NCI-H82 (cell line): ENCODE data around the gene HES5.

ENCODE experiments used
- DNase-seq: peaks from one replicate; lab custom pipeline; 2025; lab: John Stamatoyannopoulos, UW

The HES5 gene

DNA sequence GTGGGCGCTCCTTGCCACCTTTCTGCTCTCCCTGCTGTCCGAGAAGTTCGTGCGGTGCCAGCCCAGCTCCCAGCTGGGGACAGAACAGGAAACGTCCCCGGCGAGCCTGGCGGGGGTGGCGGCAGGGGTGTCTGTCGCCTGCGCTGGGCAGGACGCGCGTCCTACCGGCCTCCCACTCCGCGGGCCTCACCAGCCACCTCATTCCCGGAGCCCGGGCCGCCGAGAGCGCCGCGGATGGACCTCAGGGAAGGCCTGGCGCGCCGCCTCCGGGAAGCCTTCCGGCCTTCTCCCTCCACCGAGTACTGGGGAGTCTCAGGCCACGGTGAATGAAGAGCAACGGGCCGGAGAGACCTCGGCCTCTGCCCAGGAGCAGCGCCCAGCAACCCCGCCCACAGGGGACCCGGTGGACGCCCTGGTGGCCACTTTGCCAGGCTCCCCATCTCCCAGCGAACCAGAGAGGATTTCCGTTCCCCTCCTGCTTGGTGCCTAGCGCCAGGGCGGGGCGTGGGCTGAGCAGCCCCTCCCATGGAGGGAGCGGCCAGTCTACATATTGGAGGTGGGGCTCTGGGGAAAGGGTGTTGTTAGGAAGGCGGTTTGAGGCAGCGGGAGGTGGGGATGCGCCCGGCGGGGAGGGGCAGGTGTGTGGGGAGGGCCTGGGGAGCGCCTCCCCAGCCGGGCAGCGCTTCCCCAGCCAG lies 16.6 kb upstream of the HES5 start:
- DNase-seq, result peak; percentile 92

GRCh38 chr1:2545754-2546514 lies 15.9 kb upstream of the HES5 start:
- peak; percentile 98 for DNase-seq

DNA sequence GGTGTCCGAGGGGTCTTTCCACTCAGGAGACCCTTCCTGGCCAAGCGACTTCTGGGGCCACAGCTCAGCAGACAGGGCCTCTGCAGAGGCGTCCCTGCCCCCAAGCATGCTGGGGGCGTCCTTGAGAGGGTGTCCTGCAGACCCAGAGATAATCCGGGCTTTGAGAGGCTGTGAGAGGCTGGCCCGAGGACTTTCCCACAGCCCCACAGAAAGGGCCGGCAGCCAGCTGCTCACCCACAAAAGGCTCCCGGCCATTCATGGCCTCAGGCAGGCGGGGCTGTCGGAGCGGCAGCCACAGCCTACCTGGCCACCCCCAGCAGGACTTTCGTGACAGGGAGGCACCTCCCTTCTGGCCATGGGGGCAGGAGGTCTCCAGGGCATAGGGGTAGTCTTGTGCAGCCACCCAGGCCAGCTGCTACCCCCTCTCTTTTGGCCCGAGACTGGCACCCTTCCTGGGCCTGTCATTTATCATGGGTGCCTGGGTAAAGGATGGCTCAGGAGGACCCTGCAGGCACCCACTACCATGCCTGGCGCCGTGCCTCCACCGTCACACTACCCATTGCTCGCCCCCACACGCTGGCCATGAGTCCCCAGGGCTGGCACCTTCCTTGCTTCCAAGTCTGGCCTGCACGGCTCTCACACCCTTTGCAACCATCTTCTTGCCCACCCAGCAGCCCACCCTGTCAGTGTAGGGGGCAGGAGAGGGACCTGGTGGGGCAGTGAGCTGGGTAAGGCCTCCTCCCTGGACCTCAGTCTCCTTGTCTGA lies 15.0 kb upstream of the HES5 start:
- DNase-seq, result peak; percentile 81

DNA sequence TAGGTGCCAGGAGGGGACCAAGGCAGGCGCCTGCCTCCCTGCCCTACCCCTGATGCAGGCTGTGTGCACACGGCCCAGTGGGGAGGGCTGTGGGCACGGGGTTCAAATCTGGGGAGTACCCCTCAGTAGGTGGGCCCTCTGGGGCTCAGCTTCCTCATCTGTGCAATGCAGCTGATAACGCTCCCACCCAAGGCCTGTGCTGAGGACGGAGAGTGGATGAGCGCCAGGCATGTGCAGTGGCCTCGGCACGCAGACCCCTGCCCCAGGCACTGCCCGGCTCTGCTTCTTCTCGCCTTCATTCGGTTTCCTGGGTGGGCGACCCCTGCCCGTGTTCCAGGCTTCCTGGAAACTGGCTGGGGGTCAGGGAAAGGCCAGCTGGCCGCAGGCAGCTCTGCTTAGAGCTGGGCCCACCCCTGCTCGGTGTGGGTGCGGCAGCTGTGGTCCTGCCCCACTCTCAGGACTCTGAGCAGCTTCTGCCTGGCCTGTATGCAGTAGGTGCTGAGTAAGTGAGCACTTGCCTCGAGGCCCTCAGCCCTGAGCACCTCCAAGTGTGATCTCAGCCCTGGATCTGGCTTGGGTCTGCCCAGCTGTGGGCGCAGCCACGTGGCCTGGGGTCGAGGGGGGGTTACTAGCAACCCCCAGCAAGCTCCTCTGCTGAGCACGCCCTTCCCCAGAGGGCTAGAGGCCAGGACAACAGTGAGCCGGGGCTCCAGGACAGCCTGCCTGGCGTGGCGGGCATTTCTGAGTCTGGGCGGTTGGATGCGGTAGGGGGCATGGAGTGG lies 14.2 kb upstream of the HES5 start:
- no peak for DNase-seq

DNA sequence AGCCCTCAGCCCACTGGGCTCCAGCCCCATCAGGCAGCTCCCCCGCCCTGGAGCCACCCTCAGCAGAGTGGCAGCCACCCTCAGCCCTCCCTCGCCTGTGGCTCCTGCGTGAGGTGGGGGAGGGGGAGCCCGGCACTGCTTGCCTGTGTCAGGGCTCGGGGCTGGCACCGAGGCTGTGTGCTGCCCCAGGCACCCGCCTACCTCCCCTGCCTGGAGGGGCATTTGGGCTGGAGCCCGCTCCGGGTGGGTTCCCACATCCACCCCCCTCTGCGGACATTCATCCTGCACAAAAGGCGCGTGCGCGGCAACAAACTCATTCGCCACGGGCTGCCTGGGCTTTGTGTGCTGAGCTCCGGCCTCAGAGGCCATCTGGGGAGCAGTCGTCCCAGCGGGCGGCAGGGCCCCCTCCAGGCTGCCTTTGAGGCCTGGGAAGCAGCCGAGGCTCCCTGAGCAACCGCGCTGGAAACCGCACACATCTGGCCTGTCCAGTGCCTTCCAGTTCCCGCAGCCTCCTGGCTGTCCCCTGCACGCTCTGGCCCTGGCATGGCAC lies 13.6 kb upstream of the HES5 start:
- peak; percentile 76 for DNase-seq

DNA sequence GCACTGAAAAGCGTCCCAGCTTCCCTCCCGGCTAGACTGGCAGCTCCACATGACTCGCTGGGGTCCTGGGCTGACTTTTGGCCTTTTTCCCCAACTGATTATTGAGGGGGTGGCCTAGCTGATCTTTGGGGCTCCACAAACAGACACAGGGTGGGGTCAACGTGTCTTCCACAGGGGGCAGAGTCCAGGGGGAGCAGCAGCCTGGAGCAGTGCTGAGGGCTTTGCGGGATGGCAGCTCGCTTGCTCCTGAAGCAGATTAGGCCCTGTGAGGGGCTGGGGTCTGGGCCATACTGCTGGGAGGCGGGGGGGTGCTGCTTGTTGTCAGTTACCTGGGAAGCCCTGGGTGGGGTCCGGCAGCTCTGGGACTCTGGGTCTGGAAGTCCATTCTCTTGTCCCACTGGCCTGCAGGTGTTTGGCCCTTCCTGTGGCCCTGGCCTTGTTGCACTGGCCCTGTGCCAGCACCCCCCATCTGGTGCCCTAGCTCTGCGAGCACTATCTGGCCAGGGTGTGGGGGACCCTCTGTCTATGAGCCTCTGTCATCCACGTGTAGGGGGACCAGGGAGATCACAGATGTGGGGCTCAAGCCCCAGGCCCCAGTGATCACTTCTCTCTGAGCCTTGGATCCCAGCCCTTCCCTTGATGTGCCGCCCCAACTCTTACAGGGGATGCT lies 12.3 kb upstream of the HES5 start:
- no peak for DNase-seq

DNA sequence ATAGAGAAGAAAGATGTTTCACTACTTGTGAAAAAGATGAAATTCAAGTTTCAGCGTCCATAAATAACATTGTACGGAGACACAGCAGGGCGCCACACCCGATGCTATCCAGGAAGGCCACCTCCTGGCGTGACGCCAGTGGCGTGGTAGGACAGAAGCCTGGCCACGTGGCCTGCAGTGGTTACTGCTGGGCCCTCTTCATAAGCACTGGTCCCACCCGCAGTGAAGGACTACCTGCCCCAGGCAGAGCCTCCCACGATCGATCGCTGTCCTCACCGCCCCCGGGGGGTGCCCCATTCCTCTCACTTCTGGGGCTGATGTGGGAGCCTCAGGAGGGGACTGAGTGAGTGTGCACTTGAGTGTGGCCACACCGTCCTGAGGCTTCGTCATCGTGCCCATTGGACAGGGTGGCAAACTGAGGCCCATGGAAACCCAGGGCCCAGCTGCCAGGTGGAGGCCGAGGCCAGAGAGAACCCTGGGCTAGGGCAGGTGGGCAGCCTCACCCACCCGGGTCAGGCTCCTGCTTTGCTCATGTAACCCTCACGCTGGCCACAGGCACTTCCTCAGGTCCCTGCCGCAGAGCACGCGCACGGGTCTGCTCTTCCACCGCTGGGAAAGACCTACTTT lies 11.7 kb upstream of the HES5 start:
- no peak for DNase-seq

- DNase-seq, result peak; percentile 80
Observed at GRCh38 chr1:2540816-2541492, 10.9 kb upstream of the HES5 start.

DNA sequence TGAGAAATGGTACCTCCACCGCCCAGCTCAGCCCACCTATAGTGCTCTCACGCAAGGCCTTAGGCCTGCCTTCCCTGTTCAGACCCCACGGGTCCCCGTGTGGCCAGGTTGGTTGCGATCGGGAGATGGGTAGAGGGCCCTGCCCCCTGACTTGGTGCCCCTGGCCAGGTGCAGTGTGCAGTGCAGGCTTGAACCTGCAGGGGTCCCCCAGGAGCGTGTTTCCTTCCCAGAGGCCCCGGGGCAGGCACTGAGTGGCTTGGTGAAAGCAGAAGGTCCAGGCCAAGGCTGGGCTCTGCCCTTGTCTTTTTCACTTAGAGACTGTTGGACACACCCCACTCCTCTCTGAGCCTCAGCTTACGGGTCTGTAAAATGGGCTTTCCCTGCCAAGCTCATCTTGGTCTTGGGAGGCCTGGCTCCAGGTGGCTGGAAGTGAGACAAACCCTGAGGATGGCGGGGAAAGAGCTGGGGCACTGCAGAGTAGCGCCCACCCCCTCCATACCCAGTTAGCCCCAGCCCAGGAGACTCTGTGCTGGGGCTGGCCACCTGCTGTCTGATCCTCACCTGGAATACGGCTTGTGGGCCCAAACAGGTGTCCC lies 9.3 kb upstream of the HES5 start:
- peak; percentile 57 for DNase-seq

- DNase-seq, result no peak
Observed at GRCh38 chr1:2538872-2539271, 8.8 kb upstream of the HES5 start.

DNA sequence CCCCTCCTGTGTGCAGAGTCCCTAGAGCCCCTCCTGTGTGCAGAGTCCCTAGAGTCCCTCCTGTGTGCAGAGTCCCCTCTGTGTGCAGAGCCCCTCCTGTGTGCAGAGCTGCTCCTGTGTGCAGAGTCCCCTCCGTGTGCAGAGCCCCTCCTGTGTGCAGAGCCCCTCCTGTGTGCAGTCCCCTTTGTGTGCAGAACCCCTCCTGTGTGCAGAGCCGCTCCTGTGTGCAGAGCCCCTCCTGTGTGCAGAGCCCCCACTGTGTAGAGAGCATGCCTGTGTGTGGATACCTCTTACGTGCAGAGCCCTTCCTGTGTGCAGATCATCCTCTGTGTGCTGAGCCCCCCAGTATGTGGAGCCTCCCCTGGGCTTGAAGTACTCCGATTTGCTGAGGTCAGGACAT lies 8.3 kb upstream of the HES5 start:
- DNase-seq, result no peak

GRCh38 chr1:2537784-2538115 lies 7.7 kb upstream of the HES5 start:
- DNase-seq, result no peak

- DNase-seq, result no peak
Observed at GRCh38 chr1:2535981-2536380, 5.9 kb upstream of the HES5 start.

- DNase-seq, result no peak
Observed at GRCh38 chr1:2535455-2535854, 5.4 kb upstream of the HES5 start.

DNA sequence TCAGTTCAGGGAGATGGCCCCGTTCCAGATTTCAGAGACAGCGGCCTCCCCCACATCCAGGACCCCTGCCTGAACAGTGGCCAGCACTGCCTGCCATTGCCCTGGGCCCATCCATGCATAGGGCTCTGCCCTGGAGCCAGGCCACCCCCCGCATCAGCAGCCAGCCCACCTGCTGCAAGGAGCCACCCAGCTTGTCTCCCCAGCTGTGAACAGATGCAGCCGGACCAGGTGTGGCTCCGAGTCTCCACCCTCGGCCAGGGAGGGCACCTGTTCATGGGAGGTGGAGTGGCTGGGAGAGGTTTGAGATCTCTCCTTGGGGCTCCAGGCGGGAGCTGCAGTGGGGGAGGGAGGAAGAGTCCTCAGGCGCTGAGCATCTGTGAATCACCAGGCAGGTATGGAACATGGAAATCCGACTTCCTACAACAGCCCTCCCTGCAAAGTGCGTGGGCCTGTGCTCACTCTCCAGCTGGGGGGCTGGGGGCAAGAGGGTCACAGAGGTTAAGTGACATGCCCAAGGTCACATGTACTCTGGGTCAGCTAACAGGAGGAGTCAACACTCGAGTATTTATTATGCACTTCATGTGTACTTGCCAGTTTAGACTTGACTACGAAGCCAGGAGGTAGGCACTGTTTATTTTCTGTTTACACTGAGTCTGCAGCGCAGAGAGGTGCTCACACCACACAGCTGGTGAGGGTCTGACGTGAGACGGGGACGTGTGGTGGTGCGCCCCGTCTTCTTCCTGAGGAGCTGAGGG lies 4.8 kb upstream of the HES5 start:
- no peak for DNase-seq

- no peak for DNase-seq
Observed at GRCh38 chr1:2534315-2534686, 4.2 kb upstream of the HES5 start.

DNA sequence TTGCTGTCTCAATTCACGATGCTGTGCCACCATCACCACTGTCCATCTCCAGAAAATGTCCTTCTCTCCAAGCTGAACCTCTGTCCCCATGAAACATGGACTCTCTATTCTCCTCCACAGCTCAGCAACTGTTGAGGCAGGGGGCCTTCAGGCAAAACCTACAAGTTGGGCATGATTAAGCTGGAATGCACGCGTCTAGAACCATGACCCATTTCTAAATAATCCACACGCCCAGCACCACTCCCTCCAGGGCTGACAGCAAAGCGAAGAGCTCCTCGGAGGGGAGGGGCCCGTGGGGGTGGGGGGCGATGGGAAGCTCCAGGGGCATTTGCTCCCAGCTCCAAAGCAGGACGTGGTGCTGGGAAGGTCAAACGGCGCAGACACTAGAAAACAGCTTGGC lies 3.3 kb upstream of the HES5 start:
- DNase-seq, result no peak

DNA sequence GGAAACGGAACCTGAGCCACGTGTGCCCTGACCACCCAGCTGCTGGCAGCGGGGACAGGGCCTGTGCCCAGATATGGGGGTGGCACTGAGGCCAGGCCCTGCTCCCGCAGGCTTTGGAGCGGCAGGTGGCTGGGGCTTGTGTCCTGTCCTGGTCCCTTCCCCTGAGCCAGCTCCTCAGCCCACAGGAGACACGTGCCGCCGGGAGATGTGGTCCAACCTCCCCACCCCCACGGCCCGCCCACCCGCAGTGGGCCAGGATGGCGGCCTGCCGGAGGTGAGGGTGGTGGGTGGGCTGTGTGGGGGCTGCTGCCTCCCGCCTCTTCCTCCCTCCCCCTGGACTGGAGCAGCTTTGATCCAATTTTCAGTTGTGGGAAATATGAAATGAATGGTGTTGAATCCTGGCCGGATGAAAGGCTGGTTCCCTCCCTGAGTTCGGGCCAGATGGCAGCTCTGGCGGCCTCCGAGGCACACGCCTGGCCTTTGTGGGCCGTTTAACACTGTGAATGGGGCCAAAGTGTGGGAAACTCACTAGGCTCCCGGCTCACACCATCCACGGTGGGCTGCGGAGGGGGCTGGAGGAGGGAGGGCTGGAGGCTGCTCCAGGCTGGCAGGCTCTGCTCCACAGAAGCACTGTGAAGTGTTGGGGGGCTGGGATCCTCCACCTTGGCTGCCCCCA lies 2.6 kb upstream of the HES5 start:
- DNase-seq, result no peak
